K562 (cell line): ENCODE data around the gene CHD2. TPM values are rescaled to one million over a fixed set of nuclear protein-coding genes. Genes with fewer than 3 reads are reported as not detected.
"Not testable (repeated sequence)": the region's sequence is repeated elsewhere in the genome, so short reads cannot be mapped to it uniquely, and the experiment has no call there.

Source experiments
- ATAC-seq: fragments of 200-7000 bp; cut with Tn5 transposase; 3 replicates; pipeline ENCODE4 v1.9.1; 2020; ENCODE audit warnings: moderate library complexity
- BruUV-seq: library from RNA; stranded (reverse); fragments of 400-500 nt; replicated peaks from 2 replicates; lab custom pipeline; 2021; lab: Mats Ljungman, UMichigan
- CTCF ChIA-PET: fragments of 300-600 bp; formaldehyde crosslinking; extraction: SDS; loops from one replicate; lab custom pipeline; 2021; ENCODE audit warnings: low intra/inter-chr PET ratio; lab: Yijun Ruan, JAX
- POLR2A ChIA-PET: fragments of 300-600, 350-650 bp; sonication (Branson Sonifier 250); formaldehyde crosslinking; extraction: SDS; loops from one replicate; lab custom pipeline; 2021; ENCODE audit warnings: antibody characterized with exemption, inconsistent platforms; lab: Yijun Ruan, JAX
- DNase-seq, 4 experiments: peaks; one replicate each; pipeline versions ENCODE4 v3.0.0 to v3.0.0-alpha.2; 2011 to 2018; ENCODE audit warnings: low spot score in 3 of 4, mixed read lengths in 3 of 4; ENCODE audit errors: extremely low read depth in 1 of 4
- FAIRE-seq: peaks from 2 replicates; lab custom pipeline; 2011; peaks lifted over from hg19 to GRCh38; lab: Jason Lieb, UNC
- H2AFZ ChIP-seq: 2 replicates; pipeline ENCODE4 v1.6.0; 2011; ENCODE audit warnings: low read depth, low read length, control low read depth, inconsistent platforms
- H3K27ac ChIP-seq: fragments of 200-600 bp; 3 replicates; pipeline ENCODE4 v1.8.0; 2011; ENCODE audit warnings: low read depth, mild to moderate bottlenecking, control low read depth, inconsistent platforms, low read length, moderate library complexity, mixed read lengths; ENCODE audit errors: extremely low read depth
- H3K27me3 ChIP-seq, 2 experiments: fragments of 300-600 bp in 1 of 2; 2 replicates in 1 of 2; 3 replicates in 1 of 2; pipeline versions ENCODE4 v1.6.0 to v1.8.0; 2011; ENCODE audit warnings: inconsistent platforms in 2 of 2, low read length in 2 of 2, mild to moderate bottlenecking in 1 of 2, mixed read lengths in 1 of 2, moderate library complexity in 1 of 2; ENCODE audit not compliant: control insufficient read depth in 2 of 2, insufficient read depth in 2 of 2
- H3K36me3 ChIP-seq: fragments of 300-600 bp; 3 replicates; pipeline ENCODE4 v1.8.0; 2011; ENCODE audit warnings: mild to moderate bottlenecking, low read length, inconsistent platforms; ENCODE audit not compliant: control insufficient read depth, insufficient read depth
- H3K4me1 ChIP-seq, 2 experiments: fragments of 200-600 bp in 1 of 2; replicated peaks in 1 of 2; 2 replicates in 1 of 2; 3 replicates in 1 of 2; pipeline versions ENCODE4 v1.5.1 to v1.8.0; 2011; ENCODE audit warnings: inconsistent platforms in 2 of 2, low read length in 2 of 2, mild to moderate bottlenecking in 1 of 2, mixed read lengths in 1 of 2, moderate library complexity in 1 of 2; ENCODE audit not compliant: control insufficient read depth in 2 of 2, insufficient read depth in 2 of 2
- H3K4me2 ChIP-seq: 2 replicates; pipeline ENCODE4 v1.6.1; 2011; ENCODE audit warnings: low read length, control low read depth, inconsistent platforms, mixed read lengths; ENCODE audit not compliant: insufficient read depth
- H3K4me3 ChIP-seq: fragments of 200-600 bp; sonication (generic), shearing (Covaris generic); 2 replicates; pipeline ENCODE4 v1.5.1; 2016; ENCODE audit warnings: control low read depth, inconsistent platforms
- H3K79me2 ChIP-seq: fragments of 200-600 bp; 3 replicates; pipeline ENCODE4 v1.8.0; 2011; ENCODE audit warnings: low read length, inconsistent platforms; ENCODE audit not compliant: control insufficient read depth, insufficient read depth
- H3K9ac ChIP-seq, 2 experiments: 2 replicates each; pipeline versions ENCODE4 v1.6.0 to v1.6.1; 2011; ENCODE audit warnings: low read depth in 2 of 2, low read length in 2 of 2, control low read depth in 1 of 2, inconsistent platforms in 1 of 2, mild to moderate bottlenecking in 1 of 2, mixed read lengths in 1 of 2; ENCODE audit not compliant: insufficient read depth in 1 of 2
- H3K9me1 ChIP-seq: one replicate; pipeline ENCODE4 v1.6.0; 2011; ENCODE audit warnings: inconsistent platforms, mild to moderate bottlenecking, low read length, moderate library complexity; ENCODE audit not compliant: control insufficient read depth, insufficient read depth
- H3K9me3 ChIP-seq: replicated peaks from 2 replicates; pipeline ENCODE4 v1.5.1; 2011; ENCODE audit warnings: low read depth, low read length, inconsistent platforms; ENCODE audit not compliant: control insufficient read depth, insufficient read depth
- H4K20me1 ChIP-seq: replicated peaks from 2 replicates; pipeline ENCODE4 v1.6.1; 2011; ENCODE audit warnings: low read length, inconsistent platforms, mixed read lengths; ENCODE audit not compliant: control insufficient read depth, insufficient read depth
- MTA3 ChIP-seq: fragments of 450-650 bp; formaldehyde crosslinking; IDR thresholded peaks from 2 replicates; pipeline ENCODE4 v1.6.1; 2017; ENCODE audit warnings: mild to moderate bottlenecking, borderline replicate concordance
- POLR2A ChIP-seq: fragments of 450-650 bp; conservative IDR thresholded peaks from 2 replicates; pipeline ENCODE4 v1.6.1; 2016
- POLR2H ChIP-seq: IDR thresholded peaks from 2 replicates; pipeline ENCODE4 v1.6.1; 2016; ENCODE audit warnings: missing genetic modification characterization, low read depth, mild to moderate bottlenecking, control low read depth, missing compliant biosample characterization, moderate library complexity
- SREBF1 ChIP-seq: fragments of 150-350 bp; IDR thresholded peaks from 2 replicates; pipeline ENCODE4 v1.6.1; 2014; ENCODE audit warnings: antibody characterized with exemption, low read depth, low read length, borderline replicate concordance
- WGBS: fragments of 100-300 bp; shearing (Covaris generic); methylation state at CpG from one replicate; pipeline ENCODE4 v1.1.6; 2016; ENCODE audit warnings: low coverage, mixed read lengths; ENCODE audit not compliant: insufficient coverage; ENCODE audit errors: missing lambda C conversion rate; 5-methylcytosine and 5-hydroxymethylcytosine counted together
- in situ Hi-C: fragments of 300-500 bp; cut with MboI; formaldehyde crosslinking; loops from 4 replicates; pipeline ENCODE4 v1.15.0; 2018; ENCODE audit warnings: inconsistent platforms, mixed read lengths
- intact Hi-C: fragments of 100-400 bp; cut with micrococcal nuclease; formaldehyde crosslinking; loops from 2 replicates; pipeline ENCODE4 v1.14.2; 2022
- polyA plus RNA-seq, 8 experiments: library from polyadenylated mRNA; depleted of rRNA in 4 of 8; stranded (reverse) in 5 of 8; unstranded in 3 of 8; fragments of >200 nt; fragmentation: Nextera tagmentation in 2 of 8; fragmentation: Illumina TruSeq in 1 of 8; extraction: Ambion mirVana in 2 of 8; extraction: Trizol in 1 of 8; gene quantifications; 2 replicates each; pipeline versions ENCODE4 v1.2.1 to v1.2.3, GENCODE V29; 2011 to 2014; ENCODE audit warnings: inconsistent platforms in 1 of 8, missing spikeins in 1 of 8
- total RNA-seq, 7 experiments: library from RNA; depleted of rRNA in 6 of 7; stranded (reverse); fragments of >200 nt in 6 of 7; fragmentation: Illumina TruSeq in 2 of 7; extraction: Trizol in 2 of 7; gene quantifications; 2 replicates each; pipeline versions ENCODE4 v1.2.1 to v1.2.3, GENCODE V29; 2011 to 2021; ENCODE audit warnings: low replicate concordance in 1 of 7

Gene CHD2
- total and polyA plus RNA-seq, 9 of the 15 experiments (the other 6 are each of a cell fraction or from before 2014, with no cell fraction given) = 38.9 to 70.8 (median 56.2) TPM

- H4K20me1 ChIP-seq, H2AFZ ChIP-seq, ATAC-seq, H3K27ac ChIP-seq, H3K27me3 ChIP-seq, H3K36me3 ChIP-seq, CTCF ChIA-PET, H3K9me1 ChIP-seq, DNase-seq, H3K9me3 ChIP-seq, FAIRE-seq, H3K79me2 ChIP-seq: not testable (repeated sequence)
- H3K9ac ChIP-seq = peak overlapping the region in 1 of 2 experiments; percentile 28; a peak in 1 of 4 replicates
- intact Hi-C loops (loop anchor here (10.0 kb wide), 1 partner anchor 238 kb away; no protein-coding TSS in a partner anchor), in situ Hi-C loops (loop anchor here (25.0 kb wide), 1 partner anchor 1280 kb away; no protein-coding TSS in a partner anchor)
- H3K4me1 ChIP-seq = peaks cover 10 to 40% of the 10 kb centered on the region in 2 experiments; a peak in 4 of 5 replicates
- peak overlapping the region; percentile 3; the same call in 1 of the 2 replicates for H3K4me2 ChIP-seq
- TF ChIP-seq SREBF1 (0 out of 2 replicates have a peak, but pooled peaks have one; percentile 39), MTA3 (0 out of 2 replicates have a peak, but pooled peaks have one; percentile 50), POLR2A (peak; percentile 72), POLR2H (tag) (peak; percentile 49; the same call in 1 of the 2 replicates)
- H3K4me3 ChIP-seq = 0 out of 2 replicates have a peak overlapping the region, but pooled peaks have one; percentile 5
- POLR2A ChIA-PET = interaction anchor here (0.6 kb wide), 2 partner anchors 149 to 1087 kb away, joined by 3 read pairs; no protein-coding TSS in a partner anchor
- TSS peak; percentile 89 for BruUV-seq
- WGBS = 43% methylated on average over 18 of the region's 21 CpGs
Observed at GRCh38 chr15:93032515-93033206, 132.5 kb downstream of the CHD2 start.
